GM19468 (cell line): Measurements from ENCODE around the gene DHFR2.
"Not testable (repeated sequence)": the region's sequence is repeated elsewhere in the genome, so short reads cannot be mapped to it uniquely, and the experiment has no call there.

Source experiments
- ATAC-seq: cut with Tn5 transposase; IDR thresholded peaks from one replicate; pipeline ENCODE4 v1.9.1; 2021; ENCODE audit warnings: mild to moderate bottlenecking, moderate library complexity, moderate number of reproducible peaks; ENCODE audit not compliant: unreplicated experiment; ENCODE audit errors: extremely low read depth

Gene DHFR2

DNA sequence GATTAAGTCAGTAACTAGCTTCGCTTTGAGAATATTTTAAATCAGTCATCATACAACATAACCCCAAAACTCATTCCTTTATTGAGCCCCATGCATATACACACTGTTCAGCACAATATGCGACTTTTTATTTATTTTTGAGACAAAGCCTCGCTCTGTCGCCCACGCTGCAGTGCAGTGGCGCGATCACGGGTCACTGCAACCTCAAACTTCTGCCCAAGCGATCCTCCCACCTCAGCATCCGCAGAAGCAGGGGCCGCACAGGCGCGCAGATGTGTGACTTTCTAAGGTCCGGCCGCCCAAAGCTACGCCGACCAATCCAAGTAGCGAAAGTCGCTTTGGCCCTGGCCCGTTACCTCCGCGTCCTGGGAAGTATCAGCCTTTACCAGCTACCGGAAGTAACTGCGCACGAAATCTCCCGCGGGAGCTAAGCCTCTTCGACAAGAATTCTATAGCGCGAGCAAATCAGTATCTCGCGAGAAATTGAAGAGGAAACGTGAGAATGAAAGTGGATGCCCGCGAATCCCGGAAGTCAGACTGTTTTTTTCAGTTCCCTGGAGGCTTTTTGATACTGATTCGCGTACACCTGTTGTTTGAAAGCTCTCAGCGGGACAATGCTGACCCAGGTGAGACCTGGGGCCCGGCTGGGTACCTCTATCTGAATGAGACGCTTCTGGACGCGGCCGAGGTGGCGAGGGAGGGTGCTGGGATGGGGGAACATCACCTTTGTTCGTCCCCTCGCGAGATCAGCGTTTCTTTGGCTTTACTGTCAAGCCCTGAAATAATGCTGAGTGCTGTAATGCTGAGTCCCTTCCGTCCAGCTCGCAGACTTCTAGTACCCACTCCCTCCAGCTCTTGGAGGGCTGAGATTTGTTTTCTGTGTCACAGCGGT lies at the start of gene DHFR2, which contains the start of gene NSUN3:
DHFR2 (minus strand) TSS at position 404 of the 892 bp plus-strand sequence. CDS start 1,405 bp downstream, outside the sequence.
NSUN3 (plus strand) TSS at position 549 of the 892 bp plus-strand sequence; CDS start at position 615, 66 bp downstream.
- peak; percentile 95 for ATAC-seq

DNA sequence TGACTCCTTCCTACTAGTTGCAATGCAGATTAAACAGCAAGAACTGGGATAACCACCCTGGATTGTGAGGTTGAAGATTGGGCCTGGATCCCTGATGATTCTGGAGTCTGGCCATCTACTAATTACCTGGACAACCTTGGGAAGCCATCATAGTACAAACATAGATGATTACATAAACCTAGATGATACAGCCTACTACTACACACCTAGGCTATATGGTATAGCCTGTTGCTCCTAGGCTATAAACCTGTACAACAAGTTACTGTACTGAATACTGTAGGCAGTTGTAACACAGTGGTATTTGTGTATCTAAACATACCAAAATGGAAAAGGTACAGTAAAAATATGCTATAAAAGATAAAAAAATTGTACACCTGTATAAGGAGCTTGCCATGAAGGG lies 48.1 kb upstream of the DHFR2 start:
- no peak for ATAC-seq

DNA sequence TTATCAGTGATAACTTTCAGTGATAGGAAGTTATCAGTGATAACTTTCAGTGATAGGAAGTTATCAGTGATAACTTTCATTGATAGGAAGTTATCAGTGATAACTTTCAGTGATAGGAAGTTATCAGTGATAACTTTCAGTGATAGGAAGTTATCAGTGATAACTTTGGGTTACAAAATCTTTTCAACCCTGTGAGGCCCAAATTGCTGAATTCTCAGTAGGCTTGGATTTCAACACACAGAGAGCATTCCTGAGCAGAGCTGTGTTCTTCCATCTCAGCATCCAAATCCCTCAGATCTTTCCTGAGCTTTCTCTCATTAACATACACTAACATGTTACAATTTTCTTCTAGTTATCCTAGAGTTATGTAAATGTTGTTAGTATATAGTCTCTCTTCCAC lies 47.5 kb upstream of the DHFR2 start:
- not testable (repeated sequence) for ATAC-seq

DNA sequence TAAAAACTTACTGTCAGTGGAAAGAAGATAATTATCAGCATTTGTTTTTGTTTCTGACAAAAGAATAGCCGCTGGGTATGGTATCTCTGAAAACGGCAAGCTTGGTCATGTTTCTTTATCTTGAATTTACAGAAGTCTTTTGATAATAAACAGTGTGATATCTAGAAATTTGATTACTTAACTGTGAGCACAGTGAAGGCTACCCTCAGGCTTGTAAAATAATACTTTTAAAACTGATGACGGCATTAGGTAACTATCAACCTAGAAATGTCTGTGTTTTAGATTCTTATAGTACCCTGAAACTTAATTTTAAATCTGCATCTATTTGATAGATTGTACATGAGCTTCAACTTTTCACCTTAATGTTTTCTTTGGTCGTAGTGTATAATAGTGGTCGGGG lies 43.6 kb upstream of the DHFR2 start:
- no peak for ATAC-seq

DNA sequence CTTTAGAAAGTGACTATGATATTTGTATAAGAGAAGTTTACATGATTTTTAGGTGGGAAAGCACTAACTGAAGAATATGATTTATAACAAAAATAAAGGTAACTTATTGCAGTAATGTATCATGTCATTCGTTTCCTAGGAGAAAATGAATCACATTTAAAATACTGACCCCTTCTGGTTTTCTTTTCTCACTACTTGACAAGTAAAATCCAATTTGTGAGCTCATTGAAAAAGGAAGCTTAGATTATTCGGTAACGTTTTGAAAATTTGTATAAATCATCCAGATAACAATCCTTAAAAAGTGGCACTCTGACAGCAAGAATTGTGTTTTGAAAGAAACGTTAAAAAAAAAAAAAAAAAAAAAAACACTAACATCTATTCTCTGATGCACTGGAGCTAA lies 39.1 kb upstream of the DHFR2 start:
- no peak for ATAC-seq

DNA sequence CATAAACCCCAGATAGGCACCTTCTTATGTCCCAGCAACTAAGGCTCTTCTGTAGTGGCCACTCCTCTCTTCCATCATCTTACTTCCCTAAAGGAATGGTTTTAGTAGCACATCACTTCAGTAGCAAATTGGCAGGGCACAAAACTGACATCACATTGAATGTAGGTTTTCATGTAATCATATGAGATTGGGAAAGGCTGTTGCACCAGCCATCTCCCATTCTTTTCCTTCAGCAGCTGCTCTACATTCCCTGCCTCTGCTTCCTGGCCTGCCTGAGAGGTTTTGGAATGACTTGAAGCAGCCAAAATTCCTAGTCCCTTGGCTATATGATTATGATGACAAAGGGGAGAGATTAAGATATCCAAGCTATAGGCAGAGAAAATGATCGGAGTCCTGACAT lies 36.6 kb upstream of the DHFR2 start:
- ATAC-seq: no peak

DNA sequence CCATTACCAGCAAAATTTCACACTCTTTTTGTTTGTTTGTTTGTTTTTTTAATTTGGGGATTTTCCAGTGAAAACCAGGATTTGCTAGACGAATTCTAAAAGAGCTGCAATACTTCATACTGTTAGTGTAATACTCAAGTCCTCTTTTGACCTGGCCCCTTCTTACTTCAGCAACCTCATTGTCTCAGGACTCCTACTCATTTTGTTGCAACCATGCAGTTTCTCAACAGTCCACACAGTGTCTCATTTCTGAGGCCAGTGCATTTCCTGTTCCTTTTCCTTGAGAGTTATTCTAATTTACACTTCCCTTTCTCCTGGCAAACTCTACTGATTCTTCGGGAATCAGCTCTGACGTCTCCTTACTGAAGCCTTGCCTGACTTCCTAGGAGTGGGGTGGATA lies 35.7 kb upstream of the DHFR2 start:
- ATAC-seq: no peak

DNA sequence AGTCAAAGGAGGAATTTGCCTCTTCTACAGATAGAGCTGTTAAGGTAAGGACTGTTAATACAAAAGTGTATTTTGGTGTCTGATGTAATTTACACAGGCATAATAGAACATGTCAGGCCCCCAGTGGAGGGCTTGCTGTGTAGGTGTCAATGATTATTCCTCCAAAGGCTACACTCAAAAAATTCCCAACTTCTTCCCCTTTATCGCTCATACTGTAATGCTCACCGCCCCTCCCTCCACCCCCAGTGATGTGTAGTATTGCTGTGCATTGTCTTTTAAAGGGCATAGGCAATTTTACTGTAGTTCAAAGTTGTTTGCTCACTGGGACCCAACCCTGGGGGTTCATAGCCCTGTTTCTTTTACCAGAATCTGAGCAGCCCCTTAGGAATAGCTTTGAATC lies 32.4 kb upstream of the DHFR2 start:
- ATAC-seq: no peak

DNA sequence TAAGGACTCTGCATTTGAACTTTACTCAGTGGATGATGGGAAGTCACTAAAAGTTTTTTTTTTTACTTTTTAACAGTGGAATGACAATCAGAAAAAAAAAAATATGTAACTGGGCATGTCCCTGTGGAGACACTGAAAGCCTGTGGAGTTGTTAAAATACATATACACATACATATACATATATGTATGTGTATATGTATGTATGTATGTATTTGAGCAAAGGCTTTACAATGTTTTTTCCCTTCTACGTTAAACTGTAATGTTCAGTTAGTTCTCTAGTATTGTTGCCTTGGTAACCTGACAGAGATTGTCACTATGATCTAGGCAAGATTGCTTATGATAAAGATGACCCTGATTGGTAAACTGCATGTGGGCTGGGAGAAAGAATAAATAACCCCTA lies 30.4 kb upstream of the DHFR2 start:
- ATAC-seq: no peak

DNA sequence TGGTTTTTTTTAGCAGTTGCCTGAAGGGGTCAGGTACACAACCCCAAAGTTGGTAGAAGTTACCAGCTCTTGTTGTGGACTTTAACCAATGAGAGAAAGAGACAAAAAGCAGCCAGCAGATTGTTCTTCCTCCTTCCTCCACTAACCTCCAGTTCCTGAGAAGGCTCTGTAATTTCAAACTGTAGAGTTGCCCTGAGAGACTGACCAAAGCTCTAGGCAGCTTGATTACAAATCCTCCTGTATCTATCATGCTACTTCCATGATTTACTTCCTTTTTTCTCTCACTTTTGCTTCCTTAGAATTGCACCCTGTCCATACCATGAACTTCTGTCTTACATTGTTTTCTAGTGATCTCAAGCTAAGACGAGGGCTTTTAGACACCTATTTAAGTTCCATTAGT lies 29.4 kb upstream of the DHFR2 start:
- ATAC-seq: no peak

DNA sequence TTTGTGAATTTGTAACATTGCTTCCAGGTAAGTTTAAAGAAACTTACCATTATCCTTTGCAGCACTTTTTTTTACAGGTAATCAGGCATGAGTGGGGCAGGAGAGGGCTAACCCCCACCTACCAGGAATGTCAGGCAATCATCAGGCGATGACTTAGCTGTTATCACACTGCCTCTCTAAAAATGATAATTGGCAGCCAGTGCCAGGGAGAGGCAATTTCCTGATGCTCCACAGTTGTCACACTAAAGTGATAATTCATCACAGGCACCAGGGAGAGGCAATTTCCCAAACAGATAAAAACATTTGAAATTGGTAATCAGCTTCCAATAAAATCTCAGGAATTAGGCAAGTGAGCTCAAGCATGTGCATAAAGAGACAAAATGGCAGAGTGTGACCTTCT lies 26.4 kb upstream of the DHFR2 start:
- no peak for ATAC-seq

DNA sequence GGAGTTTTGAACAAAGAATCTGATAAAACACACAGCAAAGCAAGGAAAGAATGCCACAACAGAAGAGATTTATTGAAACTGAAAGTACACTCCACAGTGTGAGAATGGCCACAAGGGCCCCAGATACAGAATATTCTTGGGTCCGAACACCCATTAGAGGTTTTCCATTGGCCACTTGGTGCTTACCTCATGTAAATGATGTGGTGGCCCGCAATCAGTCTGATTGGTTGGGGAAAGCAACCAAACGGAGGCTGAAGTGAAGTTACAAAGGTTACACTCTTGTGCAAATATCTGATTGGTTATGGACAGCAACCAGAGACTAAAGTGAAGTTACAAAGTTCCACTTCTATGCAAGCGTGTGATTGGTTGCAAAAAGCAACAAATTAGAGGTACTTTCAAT lies 20.5 kb upstream of the DHFR2 start:
- ATAC-seq: peak; percentile 42

DNA sequence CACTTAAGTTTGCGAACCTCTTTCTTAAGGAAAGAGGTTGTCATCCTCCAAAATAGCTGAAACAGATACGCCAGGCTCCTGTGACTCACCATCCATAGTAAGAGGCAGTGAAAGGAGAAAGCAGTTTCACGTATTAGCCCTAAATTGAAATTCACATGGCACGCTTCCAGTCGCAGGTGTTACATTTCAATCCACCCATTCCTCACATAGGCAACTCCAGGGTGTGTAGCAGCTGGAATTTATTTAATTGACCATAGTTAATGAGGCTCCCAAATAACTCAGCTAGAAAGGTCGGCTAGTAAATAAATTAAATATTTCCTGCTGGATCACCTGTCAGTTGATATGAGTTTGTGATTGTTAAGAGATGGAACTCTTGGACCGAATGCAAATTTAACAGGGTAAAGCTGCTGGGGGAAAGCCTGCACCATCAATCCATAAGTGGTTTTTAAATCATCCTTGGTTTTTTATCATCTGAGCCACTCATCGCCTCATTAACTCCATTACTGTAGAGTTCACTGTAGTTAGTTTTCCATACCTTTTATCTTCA lies 19.7 kb upstream of the DHFR2 start:
- ATAC-seq: no peak

DNA sequence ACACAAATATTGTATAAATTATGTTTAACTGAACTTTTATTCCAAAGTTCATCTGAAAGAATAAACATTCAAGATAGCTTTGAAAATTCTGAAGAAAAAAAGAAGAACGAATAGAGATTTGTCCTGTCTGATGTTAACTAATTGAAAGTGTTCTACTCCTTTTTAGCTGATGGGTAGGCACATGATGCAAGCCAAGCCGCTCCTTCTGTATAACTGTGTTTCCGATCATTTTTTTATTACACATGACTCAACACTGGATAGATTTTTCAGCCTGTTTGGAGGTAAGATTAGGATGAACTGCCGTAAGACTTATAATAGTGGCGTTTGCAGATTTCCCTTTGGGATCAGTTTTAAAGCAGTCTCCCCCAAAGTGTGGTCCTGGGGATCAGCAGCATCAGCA lies 19.2 kb upstream of the DHFR2 start:
- no peak for ATAC-seq

DNA sequence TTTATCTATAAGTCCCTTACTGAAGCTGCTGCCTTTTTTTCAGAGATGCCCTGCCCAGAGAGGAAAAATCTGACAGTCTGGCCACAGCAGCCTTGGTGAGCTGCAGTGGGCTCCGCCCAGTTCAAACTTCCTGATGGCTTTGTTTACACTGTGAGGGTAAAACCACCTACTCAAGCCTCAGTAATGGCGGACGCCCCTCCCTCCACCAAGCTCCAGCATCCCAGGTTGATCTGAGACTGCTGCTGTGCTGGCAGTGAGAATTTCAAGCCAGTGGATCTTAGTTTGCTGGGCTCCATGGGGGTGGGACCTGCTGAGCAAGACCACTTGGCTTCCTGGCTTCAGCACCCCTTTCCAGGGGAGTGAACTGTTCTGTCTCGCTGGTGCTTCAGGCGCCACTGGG lies 17.8 kb upstream of the DHFR2 start:
- ATAC-seq: not testable (repeated sequence)

DNA sequence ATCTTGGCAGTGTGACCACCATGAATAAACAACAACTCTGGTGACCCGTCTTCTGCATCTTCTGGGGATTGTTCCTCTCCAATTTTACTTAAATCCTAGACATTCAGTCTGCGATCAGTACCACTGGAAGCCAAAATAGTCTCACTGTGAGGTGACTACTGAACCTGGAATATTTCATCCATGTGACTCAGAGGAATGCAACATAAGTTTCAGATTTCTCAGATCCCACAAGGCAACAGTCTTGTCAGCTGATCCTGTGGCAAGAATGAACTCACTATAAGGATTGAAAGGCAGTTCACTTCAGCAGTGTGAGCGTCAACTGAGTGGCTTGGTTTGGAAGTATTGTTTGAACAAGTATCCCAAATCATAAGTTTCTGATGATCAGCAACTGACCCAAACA lies 13.3 kb upstream of the DHFR2 start:
- no peak for ATAC-seq

DNA sequence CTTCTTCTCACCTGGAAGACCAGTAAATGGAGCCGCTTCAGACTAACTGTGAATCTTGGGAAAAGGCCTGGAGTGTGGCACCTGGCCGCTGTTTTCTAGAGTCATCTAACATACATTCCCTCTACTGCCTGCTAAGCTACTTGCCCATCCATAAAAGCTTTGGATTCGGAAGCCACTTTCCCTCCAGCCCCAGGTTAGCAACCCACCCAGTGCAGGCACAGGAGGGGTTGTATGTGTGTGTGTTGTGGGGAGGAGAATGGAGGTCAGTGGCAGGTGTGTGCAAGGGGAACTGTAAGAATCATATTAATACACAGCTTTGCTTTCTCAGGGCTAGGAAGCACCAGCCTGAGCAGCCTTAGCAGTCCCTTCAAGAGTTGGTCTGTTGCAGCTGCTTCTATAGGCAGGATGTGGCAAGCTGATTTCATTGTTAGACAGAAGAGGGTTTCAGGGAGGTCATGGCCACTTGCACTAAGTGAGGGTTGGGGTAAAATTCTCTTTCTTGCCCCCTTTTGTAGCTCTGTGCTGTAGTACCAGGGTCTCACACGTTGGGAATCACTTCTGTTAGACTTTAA lies 9.1 kb upstream of the DHFR2 start:
- peak; percentile 70 for ATAC-seq

DNA sequence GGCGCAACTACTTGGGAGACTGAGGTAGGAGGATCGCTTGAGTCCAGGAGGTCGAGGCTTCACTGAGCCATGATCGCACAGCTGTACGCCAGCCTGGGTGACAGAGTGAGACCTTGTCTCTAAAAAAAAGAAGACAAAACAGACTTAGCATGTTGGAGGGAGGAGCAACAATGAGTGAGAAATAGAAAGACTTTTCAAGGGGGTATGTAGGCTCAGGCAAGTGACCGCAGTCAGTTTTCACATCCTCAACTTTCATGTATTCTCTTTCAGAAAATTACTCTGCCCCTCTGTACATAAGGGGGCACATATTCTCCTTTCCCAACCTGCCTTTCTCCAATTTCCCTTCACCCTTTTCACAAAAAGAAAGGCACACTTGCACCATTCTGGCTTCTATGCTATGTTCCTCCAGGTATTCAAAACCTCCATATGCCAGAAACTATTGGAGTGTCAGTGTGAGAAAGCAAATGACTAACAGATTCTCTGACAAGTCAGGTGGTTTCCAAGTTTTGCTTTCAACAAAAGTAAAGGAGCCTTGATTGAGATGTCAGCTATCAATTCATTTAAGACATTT lies 7.7 kb upstream of the DHFR2 start:
- ATAC-seq: peak; percentile 32

DNA sequence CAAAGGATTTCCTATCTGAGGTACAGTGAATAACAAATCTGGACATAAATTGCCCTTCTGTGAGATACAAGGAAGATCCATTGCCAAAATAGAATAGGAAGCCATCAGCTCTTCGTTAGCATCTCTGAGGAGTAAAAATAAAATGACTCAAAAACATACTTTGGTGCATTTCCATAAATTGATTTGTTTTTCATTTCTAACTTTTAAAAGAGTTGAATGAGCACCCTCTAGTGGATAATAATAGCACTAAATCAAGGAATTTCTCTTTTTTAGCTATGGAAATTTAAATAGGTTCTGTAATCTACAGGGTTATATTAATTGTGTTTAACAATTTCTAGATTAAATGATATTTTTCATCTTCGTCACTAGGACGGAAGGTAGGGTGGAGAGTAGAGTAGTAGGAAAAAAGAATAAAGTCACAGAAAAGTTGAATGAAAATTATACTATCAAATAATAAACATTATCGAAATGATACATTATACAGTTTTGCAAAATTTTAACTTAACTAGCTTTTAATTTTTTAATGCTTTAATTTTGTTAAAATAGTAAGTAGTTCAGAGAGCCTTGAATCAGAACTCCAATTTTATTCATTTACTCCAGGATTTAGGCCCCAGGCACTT lies 6.6 kb upstream of the DHFR2 start:
- no peak for ATAC-seq
